Stimulated activated CD4-positive, alpha-beta T cell treated with anti-CD3 and anti-CD28 coated beads, TNF-alpha, amount 100 ng/mL, for 24 hours (primary cell): ENCODE measurements around the gene CYP26B1.
"Not testable (repeated sequence)": the region's sequence is repeated elsewhere in the genome, so short reads cannot be mapped to it uniquely, and the experiment has no call there.

Experiments
- DNase-seq, 3 experiments: peaks; one replicate each; pipeline ENCODE4 v3.0.0-alpha.2; 2020; ENCODE audit warnings: low read depth in 3 of 3

Gene CYP26B1

DNA sequence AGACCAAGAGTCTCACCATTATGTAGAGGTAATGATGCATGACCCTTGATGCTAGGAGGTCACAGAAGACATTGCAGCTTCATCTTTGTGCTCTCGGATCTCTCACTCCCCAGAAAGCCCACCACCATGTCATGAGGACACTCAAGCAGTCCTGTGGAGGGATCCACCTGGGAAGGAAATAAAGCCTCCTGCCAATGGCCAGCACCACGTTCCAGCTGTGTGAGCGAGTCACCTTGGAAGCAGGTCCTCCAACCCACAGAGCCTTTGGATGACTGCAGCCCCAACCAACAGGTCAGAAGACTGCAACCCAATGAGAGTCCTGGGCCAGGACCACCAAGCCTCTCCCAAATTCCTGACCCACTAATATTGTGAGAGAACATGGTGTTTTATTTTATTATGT is 38.4 kb downstream of the CYP26B1 start:
- no peak for DNase-seq

GRCh38 chr2:72108121-72108520 is 39.5 kb downstream of the CYP26B1 start:
- no peak for DNase-seq

- DNase-seq = no peak
These were observed 40.7 kb downstream of the CYP26B1 start for GRCh38 chr2:72106978-72107377.

DNA sequence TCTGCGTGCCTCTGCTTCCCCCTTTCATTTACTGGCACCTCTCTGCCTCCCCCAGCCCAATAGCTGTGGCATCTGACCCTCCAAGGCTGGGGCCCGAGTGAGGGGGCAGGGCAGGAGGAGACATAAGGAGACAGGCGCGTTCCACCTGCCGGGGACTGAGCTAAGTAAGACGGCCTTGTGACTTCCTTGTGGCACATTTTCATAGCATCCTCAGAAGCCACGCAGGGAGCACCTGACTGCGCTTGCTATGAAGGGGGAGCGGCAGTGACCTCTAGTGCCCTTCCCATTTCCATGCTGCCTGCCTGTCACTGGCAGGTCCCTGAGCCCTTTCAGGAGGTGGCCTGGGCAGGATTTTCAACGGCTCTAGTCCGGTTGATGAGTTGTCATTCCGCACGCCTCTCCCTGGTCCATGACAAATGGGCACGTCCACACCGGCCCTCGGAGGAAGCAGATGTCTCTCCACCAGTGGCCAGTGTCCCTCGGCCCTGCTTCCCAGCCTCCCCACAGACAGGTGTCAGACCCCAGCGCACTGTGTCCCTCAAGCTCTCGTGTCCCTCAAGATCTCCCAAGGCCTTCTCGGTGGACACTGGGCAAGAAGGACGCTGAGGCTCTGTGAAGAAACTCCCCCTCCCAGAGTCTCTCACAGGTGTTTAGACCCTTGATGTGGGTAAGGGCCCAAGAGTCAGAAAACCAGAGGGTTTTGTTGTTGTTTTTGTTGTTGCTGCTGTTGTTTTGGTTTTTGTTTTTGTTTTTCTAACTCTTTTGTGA is 42.7 kb downstream of the CYP26B1 start:
- DNase-seq = no peak

- no peak for DNase-seq
These were observed 44.0 kb downstream of the CYP26B1 start for GRCh38 chr2:72103690-72104089.

DNA sequence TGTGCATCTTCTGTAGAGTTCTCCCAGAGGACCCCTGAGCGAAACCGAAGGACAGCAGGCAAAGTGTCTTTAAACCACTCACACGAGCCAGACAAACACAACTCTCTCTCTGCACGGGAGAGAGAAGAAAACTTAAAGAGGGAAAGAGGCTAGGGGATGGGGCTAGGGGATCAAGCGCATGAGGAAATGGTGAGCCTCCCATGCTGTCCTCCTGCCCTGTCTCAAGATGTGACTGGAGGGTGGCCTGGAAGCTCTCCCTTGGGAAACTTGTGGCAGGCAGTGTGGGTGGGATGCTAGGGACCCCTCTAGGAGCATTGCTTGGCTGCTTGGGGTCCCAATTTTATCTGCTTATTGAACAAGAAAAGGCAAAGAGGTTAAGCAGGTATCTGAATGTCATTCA is 44.5 kb downstream of the CYP26B1 start:
- no peak for DNase-seq

GRCh38 chr2:72098935-72099334 is 48.7 kb downstream of the CYP26B1 start:
- no peak for DNase-seq

DNA sequence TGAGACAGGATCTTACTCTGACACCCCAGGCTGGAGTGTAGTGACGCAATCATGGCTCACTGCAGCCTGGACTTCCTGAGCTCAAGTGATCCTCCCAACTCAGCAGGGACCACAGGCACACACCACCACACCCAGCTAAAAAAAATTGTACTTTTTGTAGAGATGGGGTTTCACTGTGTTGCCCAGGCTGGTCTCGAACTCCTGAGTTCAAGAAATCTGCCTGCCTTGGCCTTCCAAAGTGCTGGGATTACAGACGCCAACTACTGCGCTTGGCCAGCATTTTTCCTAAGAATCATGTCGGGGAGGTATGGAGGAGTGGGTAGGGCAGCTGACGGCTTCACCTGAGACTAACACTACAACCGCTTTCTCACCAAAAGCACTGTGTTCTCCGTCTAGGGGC is 50.4 kb downstream of the CYP26B1 start:
- no peak for DNase-seq

GRCh38 chr2:72096181-72096580 is 51.5 kb downstream of the CYP26B1 start:
- no peak for DNase-seq

- no peak for DNase-seq
These were observed 52.3 kb downstream of the CYP26B1 start for GRCh38 chr2:72095364-72095763.

DNA sequence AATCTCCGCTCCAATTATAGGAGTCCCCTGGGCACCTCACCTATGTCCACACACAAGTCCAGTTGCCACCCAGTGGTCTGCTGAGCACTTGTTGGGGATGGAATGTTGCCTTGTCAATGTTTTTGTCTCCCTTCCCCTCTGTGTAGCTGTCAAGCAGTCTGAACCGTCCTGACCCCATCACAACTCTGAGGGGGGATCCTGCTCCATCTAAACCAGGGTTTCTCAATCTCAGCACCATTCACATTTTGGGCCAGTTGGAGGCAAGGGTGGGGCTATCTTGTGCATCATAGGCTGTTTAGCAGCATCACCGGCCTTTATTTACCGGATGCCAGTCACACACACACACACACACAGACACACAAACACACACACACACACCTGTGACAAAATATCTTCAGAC is 53.0 kb downstream of the CYP26B1 start:
- DNase-seq = no peak

DNA sequence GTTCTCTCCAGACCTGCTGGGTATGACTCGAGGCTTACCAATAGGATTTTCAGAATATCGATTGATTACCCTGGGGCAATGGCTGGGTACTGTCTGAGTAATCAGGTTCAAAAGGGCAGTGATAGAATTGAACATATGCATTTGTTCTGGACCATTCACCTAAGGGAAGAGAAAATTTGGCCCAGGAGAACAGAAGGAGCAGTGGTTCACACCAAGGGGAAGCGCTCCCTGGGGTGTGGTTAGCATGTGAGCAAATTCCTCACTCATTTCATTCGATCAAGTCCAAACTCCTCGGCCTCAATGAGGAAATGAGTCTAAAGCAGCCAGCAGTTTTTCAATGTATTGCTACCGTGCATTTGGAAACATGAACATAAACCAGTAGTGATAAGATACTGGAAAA is 55.6 kb downstream of the CYP26B1 start:
- no peak for DNase-seq

- no peak for DNase-seq
These were observed 56.7 kb downstream of the CYP26B1 start for GRCh38 chr2:72090781-72091482.

DNA sequence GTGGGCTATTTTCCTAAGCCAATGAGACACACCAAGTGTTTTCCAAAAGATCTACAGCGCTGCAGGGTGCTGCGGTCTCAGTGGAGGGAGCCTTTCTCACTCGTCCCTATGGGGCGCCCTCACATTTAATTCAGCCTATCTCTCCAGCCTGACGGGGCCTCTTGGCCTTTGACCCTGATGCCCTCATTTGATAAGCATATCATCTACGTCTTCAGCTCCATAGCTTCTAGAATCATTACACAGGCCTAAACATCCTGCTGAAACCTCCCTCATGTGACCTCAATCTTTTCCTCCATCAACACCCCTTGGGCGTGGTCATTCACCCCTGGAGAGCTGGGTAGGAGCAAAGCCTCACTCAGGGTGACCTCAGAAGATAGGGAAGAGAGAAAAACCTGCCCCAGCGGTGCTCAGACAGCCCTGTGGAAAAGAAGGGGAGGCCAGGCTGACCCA is 57.4 kb downstream of the CYP26B1 start:
- no peak for DNase-seq

DNA sequence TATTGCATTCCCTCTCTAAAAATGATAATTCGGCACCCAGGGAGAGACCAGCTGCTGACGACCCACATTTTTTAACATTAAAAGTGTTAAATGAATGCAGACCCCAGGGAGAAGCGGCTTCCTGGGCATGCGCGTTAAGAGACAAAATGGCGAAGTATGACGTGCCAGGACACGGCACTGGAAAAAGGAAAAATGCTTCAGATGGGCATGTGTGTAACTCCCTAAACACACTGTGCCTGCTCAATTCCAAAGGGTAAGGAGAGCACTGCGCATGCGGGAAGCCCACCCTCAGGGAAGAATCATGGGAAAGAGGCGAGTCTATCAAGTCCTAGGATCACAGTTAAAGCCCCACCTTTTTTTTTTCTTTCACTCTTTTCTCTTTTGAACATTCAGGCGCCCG is 58.1 kb downstream of the CYP26B1 start:
- no peak for DNase-seq

GRCh38 chr2:72089028-72089427 is 58.6 kb downstream of the CYP26B1 start:
- DNase-seq = no peak

DNA sequence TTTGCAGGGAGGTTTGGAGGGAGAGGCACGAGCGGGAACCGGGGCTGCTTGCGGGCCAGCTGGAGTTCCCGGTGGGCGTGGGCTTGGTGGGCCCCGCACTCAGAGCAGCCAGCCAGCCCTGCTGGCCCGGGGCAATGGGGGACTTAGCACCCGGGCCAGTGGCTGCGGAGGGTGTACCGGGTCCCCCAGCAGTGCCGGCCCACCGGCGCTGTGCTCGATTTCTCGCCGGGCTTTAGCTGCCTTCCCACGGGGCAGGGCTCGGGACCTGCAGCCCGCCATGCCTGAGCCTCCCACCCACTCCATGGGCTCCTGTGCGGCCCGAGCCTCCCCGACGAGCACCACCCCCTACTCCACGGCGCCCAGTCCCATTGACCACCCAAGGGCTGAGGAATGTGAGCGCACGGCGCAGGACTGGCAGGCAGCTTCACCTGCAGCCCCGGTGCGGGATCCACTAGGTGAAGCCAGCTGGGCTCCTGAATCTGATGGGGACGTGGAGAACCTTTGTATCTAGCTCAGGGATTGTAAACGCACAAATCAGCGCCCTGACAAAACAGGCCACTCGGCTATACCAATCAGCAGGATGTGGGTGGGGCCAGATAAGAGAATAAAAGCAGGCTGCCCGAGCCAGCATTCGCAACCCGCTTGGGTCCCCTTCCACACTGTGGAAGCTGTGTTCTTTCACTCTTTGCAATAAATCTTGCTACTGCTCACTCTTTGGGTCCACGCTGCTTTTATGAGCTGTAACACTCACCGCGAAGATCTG is 60.6 kb downstream of the CYP26B1 start:
- DNase-seq = not testable (repeated sequence)

GRCh38 chr2:72085513-72085912 is 62.1 kb downstream of the CYP26B1 start:
- DNase-seq = no peak

DNA sequence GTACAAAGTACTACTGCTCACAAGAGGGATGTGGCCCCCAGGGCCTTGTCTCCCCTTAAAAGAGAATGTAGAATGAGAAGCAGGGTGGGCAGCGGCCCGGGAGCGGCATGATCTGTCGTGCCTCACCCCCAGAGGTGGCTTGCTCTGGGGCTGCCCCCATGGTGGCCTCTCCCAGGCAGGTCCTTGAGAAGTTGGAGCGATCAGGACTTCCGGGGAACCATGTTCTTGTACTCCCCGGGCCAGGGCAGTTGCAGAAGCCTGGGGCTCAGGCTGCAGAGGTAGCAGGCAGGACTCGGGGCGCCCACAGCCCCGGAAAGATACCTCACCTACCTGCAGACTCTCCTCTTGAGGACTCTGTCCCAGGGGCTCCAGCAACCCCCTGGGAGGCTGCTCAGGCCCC is 62.6 kb downstream of the CYP26B1 start:
- no peak for DNase-seq

DNA sequence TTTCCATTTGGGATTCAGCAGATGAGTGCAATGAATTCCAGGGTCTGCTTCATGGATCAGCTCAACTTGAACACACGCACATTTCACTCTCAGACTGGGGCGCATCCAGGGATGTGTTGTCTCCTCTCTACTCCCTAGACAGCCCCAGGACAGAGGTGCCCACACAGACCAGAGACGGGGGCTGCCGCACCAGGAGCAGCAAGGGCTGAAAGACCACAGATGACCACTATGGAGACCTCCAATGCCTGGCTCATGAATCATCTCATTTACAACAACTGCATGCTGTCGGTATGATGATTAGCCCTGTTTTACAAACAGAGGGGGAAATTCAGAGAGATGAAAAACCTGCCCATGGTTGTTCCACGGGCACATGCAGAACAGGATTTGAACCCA is 63.1 kb downstream of the CYP26B1 start:
- no peak for DNase-seq

DNA sequence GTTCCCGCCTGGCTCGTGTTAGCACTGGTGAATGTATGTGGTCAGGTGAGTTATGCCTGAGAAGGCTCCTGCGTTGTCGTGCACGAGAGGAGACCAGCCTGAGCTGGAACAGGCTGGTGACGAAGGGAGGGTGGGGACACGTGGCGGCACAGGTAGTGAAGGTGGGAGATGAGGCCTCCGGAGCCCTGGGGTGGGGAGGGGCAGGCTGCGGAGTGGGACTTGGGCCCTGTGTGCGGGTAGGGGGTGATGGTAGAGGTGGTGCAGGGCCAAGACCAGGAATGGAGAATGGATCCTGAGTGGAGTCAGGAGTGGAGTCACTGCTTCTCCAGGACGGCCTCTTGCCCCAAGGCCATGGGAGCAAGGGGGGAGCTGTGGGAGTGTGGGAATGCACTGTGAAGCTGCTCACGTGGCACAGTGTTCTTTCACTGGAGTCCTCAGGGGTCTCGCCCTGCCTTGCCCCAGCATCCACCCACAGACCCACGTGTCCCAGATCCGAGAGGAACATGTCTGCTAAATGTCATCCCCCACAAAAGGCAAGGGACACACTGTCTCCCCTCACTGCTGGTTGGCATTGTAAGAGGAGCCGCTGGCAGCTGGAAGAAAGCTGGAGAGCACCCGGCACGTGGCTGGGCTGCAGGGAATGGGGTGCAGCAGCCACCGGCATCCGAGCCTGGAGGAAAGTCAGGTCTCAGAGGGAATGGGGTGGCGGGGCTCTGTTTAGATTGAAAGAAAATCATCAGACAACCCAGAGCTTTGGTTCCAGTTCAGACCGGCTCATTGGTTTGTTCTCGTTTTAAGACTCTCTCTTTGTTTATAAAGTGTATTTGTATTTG is 63.7 kb downstream of the CYP26B1 start:
- no peak for DNase-seq

DNA sequence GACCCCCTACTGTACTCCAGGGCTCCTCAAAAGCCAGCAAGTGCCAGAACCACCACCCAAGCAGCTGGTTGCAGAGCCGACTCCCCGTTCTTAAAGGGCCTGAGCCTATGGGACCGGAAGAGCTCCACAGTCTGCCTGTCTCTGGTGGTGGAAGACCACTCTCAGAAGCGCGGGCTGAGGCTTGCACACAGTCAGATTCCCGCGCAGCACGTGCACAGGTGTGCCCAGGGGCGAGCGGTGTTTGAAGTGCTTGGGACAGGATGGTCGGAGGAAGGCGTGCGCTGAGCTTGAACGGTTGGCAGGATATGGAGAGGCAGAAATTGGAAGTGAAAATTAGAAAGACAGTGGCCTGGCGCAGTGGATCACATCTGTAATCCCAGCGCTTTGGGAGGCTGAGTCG is 64.8 kb downstream of the CYP26B1 start:
- DNase-seq = no peak
